Activated naive CD4-positive, alpha-beta T cell (primary cell): ENCODE results near the gene LRRFIP1.

ENCODE experiments used
- DNase-seq, 4 experiments: peaks; one replicate each; lab custom pipeline; 2025; lab: John Stamatoyannopoulos, UW

The LRRFIP1 gene

GRCh38 chr2:237724811-237725478 lies 97.6 kb downstream of the LRRFIP1 start:
- DNase-seq = no peak

GRCh38 chr2:237725661-237726060 lies 98.3 kb downstream of the LRRFIP1 start:
- DNase-seq = no peak

DNA sequence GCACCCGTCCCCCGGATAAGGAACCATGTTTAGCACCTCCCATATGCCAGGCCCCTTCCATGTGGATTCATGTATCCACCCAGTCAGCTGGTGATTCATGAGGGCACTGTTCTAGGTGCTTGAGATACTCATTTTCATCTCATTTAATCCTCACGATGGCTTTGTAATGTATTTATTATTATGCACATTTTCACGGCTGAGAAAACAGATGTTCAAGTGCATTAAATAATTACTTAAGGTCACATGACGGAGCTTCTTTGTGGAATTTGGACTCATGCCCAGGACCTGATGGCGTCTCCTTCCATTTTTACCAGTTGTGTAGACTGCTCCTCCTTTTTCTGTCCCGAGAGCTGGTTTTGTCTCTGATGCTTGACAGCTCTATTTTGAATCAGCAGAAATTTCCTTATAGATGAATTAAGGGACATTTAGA lies 99.0 kb downstream of the LRRFIP1 start:
- DNase-seq = no peak

- no peak for DNase-seq
These were observed 100.0 kb downstream of the LRRFIP1 start for GRCh38 chr2:237727363-237727762.

GRCh38 chr2:237729681-237730475 lies 102.5 kb downstream of the LRRFIP1 start:
- DNase-seq = no peak

GRCh38 chr2:237731663-237732062 lies 104.3 kb downstream of the LRRFIP1 start:
- no peak for DNase-seq

DNA sequence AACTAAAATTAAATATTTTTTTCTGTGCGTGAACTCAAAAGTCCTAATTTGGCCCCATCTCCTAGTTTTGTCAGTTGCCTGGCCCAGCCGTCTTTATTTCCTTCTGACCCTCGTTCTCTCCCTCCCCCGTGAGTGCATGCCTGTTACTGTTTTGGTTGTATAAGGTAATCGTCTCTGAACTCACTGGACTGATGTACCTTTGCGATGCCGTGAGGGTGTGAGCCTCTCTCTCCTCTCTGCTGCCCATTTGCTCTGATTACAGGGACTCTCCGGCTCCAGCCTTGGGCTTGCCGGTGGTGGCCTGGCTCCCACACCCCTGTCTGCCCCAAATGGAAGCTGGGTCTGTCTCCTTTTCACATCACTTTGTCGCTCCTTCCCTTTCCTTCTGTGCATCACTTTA lies 104.7 kb downstream of the LRRFIP1 start:
- DNase-seq = no peak

DNA sequence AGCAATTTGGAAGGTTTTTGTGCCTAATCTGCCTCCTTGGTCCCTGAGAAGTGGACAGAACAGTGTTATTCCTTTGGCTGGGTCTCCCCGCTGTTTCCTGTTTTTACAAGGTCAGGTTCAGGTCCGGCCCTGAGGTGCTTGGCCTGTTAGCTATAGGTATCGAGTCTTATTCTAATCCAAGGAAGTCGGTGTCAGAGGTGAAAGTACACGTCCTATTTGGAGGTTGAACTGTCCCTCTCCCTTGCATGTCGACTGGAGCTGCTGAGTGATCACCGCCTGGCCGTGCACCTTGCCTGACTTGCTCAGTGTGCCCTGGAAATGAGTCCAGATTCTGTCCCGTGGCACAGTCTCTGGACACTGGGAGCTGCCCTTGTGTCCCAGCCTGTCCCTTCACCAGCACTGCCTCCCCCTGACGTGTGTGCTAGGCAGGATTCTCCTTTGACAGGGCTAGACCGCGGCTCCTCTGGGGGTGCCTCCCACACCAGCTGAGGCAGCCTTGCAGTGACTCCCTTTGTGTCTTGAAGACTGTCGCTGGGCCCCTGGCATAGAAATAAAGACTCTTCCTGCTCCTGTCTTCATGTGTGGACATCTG lies 105.5 kb downstream of the LRRFIP1 start:
- no peak for DNase-seq

GRCh38 chr2:237733677-237734300 lies 106.4 kb downstream of the LRRFIP1 start:
- DNase-seq = no peak

DNA sequence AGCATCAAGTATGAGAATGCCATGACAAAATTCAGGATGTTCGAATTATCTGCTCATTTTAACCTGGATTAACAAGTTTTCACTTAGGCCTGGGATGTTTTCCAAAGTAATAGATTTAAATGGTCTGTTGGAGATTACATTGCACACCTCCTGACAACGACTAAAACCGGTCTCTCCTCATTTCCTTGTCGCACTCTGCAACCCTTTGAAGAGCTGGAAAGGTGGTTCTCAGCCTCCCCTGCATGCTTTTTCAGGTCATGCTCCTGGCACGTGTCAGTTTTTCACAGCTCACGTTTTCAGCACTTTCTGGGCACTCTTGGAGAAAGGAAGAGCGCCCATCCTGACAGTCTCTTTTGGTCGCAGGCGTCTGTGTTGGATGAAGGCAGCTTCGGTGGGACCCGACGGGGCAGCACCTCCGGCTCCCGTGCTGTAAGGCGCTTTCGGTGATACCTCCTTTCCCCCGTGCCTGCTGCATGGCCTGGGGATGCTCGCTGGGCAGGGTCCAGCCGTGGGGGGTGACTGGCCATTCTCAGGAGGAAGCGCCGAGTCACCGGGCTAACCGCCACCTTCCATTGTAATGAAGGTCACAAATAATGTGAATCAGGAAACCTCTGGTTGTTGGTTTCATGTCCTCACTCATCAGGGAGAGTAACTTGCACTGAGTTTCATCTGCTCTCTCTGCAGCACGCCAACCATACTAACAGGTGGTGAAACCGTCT lies 107.7 kb downstream of the LRRFIP1 start:
- DNase-seq = no peak

DNA sequence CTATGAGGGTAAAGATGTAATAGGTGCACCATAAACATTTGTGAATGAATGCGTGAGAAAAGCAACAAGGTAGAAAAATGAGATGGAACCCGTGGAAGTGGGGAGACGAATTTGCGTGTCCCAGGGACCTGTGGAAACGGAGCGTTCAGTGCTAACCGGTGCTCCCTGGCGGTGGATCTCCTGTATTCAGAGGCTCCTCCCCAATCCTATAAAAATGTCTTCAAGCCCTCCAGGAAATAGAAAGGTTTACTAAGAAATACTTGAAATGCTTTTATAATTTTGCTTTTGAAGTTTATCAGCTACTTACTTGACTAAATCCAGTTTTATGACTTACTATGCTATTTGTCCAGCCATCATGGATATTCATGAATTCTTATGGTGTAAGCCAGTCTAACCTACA lies 108.4 kb downstream of the LRRFIP1 start:
- DNase-seq = no peak

DNA sequence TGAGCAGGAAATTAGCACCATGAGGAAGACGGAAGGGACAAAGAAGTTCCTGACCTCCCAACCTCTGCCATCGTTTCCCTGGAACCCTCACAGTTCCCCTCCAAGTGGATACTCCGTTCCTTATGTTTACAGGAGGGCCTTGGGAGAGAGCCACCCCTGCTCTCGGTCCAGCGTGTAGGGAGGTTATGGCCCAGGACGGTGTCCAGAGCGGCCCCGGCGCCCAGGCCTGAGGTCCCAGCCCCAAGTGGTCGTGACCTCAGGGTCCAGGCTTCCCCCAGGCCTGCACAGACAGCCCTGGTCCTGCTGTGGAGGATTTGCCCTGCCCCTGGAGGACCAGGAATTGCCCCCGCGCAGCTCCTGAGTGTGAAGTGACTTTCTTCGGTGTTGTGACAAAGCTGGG lies 109.4 kb downstream of the LRRFIP1 start:
- no peak for DNase-seq

DNA sequence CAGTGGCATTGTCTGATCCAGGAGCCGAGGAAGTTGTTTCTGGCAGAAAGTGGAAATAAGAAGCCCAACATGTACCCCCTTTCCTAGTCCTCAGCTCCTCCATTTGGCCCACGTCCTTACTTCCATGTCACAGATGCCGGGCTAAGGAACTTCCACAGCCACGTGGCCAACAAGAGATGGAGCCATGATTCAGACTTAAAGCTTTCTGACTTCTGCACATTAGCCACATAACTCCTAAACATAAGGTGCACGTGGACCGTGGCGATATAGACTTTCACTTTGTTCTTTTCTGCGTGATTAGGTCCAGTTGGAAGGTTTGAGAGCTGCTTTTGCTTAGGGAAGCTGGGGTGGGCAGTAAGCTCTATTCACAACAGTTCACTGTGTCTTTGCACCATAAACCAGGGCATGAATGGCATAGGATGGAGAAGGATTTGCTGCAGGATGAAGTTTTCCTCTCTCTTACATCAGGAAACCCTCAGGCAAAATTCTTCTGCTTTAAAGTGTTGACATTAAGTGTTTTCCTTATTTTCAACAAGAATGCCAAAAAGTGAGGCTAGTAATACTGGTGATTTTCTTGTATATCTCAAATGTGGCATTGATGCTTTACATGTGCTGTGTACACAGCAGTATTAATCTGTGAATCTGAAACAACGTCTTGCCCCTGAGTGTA lies 109.9 kb downstream of the LRRFIP1 start:
- no peak for DNase-seq

GRCh38 chr2:237738255-237738654 lies 110.9 kb downstream of the LRRFIP1 start:
- DNase-seq = no peak

- DNase-seq = no peak
These were observed 111.7 kb downstream of the LRRFIP1 start for GRCh38 chr2:237739101-237739500.

DNA sequence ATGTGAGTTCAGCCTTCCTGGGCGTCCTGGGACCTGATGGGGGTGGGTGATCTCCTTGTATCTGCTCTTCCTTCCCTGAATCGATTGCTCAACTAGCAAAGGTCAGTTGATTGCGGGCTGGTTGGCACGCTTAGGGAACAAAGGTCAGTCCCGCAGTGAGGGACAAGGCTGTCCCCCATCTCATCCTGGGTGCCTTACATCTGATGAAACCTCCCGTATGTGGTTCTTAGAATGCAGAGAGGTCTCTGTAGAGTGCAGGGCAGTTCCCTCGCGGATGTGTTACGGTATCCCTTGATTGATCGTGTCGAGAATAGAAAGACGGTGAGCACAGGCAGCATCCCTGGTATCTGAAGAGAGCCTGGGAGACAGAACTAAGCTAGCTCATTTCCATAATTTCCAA lies 114.8 kb downstream of the LRRFIP1 start:
- no peak for DNase-seq

DNA sequence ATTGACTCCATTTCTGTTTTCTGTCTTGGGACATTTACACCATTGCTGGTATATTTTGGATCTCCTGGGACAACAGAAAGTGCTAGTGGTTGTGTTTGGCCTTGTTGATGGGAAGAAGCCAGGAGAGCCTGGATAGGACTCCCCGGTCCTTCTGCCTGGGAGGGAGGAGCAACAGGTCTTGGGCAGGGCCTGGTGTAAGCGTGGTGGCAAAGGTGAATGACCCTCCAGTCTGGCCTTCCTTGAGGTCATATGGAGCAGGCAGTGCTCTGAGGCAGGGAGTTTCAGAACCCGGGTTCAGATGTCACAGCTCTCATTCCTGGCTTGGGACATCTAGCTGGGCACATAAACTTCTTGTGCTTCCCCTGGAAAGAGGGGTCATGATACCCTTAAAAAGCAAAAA lies 115.2 kb downstream of the LRRFIP1 start:
- no peak for DNase-seq

DNA sequence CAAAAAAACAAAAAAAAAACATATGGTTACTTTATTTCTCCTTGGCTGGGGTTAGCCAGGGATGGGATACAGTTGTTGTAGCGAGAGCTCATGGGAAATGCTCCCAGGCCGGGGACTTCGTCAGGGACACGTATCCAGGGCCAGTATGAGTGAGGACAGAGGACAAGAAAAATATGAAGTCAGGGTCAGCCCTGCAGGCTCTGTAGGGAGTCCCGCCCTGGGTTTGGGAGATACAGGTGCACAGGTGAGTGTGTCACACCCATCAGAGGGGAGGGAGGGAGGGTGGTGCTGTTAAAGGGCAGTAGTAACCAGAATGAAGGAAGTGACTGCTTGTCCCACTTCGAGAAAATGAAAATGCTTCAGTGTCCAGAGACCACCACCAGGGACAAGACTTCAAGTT lies 115.6 kb downstream of the LRRFIP1 start:
- DNase-seq = no peak

DNA sequence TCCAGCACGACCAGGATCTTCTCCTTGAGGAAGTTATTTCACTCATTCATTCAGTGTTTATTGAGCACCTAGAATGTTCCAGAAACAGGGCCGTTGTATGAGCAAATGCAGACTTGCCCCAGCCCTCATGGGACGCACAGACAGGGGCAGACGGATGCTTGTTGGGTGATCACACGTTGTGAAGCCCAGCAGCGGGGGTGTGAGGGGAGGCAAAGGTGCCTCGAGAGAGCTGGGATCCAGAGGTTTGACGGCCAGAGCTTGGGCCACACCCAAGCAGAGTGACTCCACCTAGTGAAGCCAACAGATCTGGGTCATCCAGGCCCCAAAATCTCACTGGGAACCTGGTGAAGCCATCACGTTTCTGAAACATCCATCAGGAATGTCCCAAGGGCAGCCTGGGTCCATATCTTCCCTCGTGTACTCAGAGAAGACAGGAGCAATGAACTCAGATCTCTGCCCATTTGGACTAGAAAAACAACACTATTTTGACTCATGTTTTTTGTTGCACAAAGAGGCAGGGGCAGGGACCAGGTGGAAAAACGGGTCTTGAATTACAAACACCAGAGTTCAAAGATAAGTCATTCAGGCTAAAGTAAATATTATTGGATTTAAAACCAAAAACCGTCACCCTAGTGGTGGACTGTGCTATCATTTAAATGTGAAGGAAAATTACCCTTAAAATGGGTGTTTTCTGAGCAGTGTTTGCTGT lies 116.3 kb downstream of the LRRFIP1 start:
- DNase-seq = no peak

DNA sequence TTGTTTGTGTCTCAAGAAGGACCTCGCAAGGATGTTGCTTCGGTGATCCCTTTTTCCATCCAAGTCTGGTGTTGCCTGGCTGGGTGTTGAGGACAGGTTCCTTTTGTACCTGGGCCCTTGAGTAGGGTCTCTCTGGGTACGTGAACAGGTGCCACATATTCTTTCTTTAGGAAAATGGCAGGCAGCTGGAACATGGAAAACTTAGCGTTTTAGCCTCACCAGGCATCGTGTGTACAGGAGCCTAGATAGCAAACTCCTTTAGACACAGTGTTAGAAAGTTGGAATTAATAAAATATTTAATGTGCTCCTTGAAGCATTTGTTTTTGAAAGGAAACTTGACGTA lies 116.9 kb downstream of the LRRFIP1 start:
- no peak for DNase-seq
